Keratinocyte (primary cell): ENCODE data around the gene GAL3ST2. TPM values are rescaled to one million over a fixed set of nuclear protein-coding genes. Genes with fewer than 3 reads are reported as not detected.

Source experiments
- DNase-seq: peaks from one replicate; pipeline ENCODE4 v3.0.0-alpha.2; 2011; ENCODE audit warnings: low read depth, missing footprints, low spot score
- FAIRE-seq: peaks from 2 replicates; lab custom pipeline; 2011; peaks lifted over from hg19 to GRCh38; lab: Jason Lieb, UNC
- H2AFZ ChIP-seq: 2 replicates; pipeline ENCODE4 v1.6.0; 2012; ENCODE audit warnings: low read length, control low read depth, inconsistent platforms; ENCODE audit not compliant: control insufficient read depth
- H3K27ac ChIP-seq: 2 replicates; pipeline ENCODE4 v1.5.1; 2011; ENCODE audit warnings: low read length; ENCODE audit not compliant: control insufficient read depth, insufficient read depth
- H3K27me3 ChIP-seq: 3 replicates; pipeline ENCODE4 v1.6.0; 2011; ENCODE audit warnings: low read length; ENCODE audit not compliant: control insufficient read depth, insufficient read depth; ENCODE audit errors: extremely low read depth
- H3K36me3 ChIP-seq, 2 experiments: 2 replicates in 1 of 2; 3 replicates in 1 of 2; pipeline ENCODE4 v1.5.1; 2011; ENCODE audit warnings: low read length in 2 of 2, mild to moderate bottlenecking in 1 of 2; ENCODE audit not compliant: control insufficient read depth in 2 of 2, insufficient read depth in 2 of 2; ENCODE audit errors: extremely low read depth in 1 of 2
- H3K4me1 ChIP-seq: 3 replicates; pipeline ENCODE4 v1.5.1; 2011; ENCODE audit warnings: low read length; ENCODE audit not compliant: control insufficient read depth, insufficient read depth; ENCODE audit errors: extremely low read depth
- H3K4me2 ChIP-seq: 3 replicates; pipeline ENCODE4 v1.6.0; 2011; ENCODE audit warnings: low read depth, low read length; ENCODE audit not compliant: control insufficient read depth, insufficient read depth; ENCODE audit errors: extremely low read depth
- H3K4me3 ChIP-seq, 3 experiments: fragments of 200-600 bp in 1 of 3; sonication (generic) in 1 of 3; 2 replicates in 2 of 3; 3 replicates in 1 of 3; pipeline ENCODE4 v1.5.1; 2011 to 2016; ENCODE audit warnings: low read length in 3 of 3, mild to moderate bottlenecking in 3 of 3, control low read depth in 2 of 3, inconsistent platforms in 1 of 3, low read depth in 1 of 3, mixed read lengths in 1 of 3, mixed run types in 1 of 3, moderate library complexity in 1 of 3; ENCODE audit not compliant: control insufficient read depth in 2 of 3, insufficient read depth in 2 of 3; ENCODE audit errors: extremely low read depth in 1 of 3
- H3K79me2 ChIP-seq: 2 replicates; pipeline ENCODE4 v1.6.0; 2012; ENCODE audit warnings: low read length; ENCODE audit not compliant: control insufficient read depth, insufficient read depth
- H3K9ac ChIP-seq: 3 replicates; pipeline ENCODE4 v1.6.0; 2011; ENCODE audit warnings: low read length; ENCODE audit not compliant: control insufficient read depth, insufficient read depth; ENCODE audit errors: extremely low read depth
- H3K9me1 ChIP-seq: 3 replicates; pipeline ENCODE4 v1.6.0; 2011; ENCODE audit warnings: low read length; ENCODE audit not compliant: control insufficient read depth, insufficient read depth; ENCODE audit errors: extremely low read depth
- H3K9me3 ChIP-seq: 2 replicates; pipeline ENCODE4 v1.5.1; 2012; ENCODE audit warnings: low read depth, low read length; ENCODE audit not compliant: control insufficient read depth
- H4K20me1 ChIP-seq: 3 replicates; pipeline ENCODE4 v1.6.0; 2011; ENCODE audit warnings: low read length; ENCODE audit not compliant: control insufficient read depth, insufficient read depth; ENCODE audit errors: extremely low read depth
- EZH2 ChIP-seq: IDR thresholded peaks from one replicate; pipeline ENCODE4 v1.6.1; 2012; ENCODE audit warnings: inconsistent platforms, mild to moderate bottlenecking, low read length, moderate library complexity
- dilution Hi-C: fragments of 300-500 bp; cut with MboI; formaldehyde crosslinking; loops from one replicate; pipeline ENCODE4 v1.7.0; 2020; ENCODE audit warnings: low sequenced_read_pairs; ENCODE audit not compliant: extremely low pct_ligation_motif_present
- polyA plus RNA-seq, 5 experiments: library from polyadenylated mRNA; depleted of rRNA in 3 of 5; stranded (reverse) in 3 of 5; stranded (forward) in 1 of 5; unstranded in 1 of 5; fragments of >200 nt; gene quantifications; 1 replicate in 1 of 5; 2 replicates in 3 of 5; 3 replicates in 1 of 5; pipeline versions ENCODE4 v1.2.1 to v1.2.3, GENCODE V29; 2011 to 2012; ENCODE audit warnings: missing spikeins in 2 of 5, low read depth in 1 of 5, low replicate concordance in 1 of 5
- TF ChIP-seq, protein P1 (sequence below), 3 experiments: IDR thresholded peaks in 1 of 3; conservative IDR thresholded peaks in 1 of 3; optimal IDR thresholded peaks in 1 of 3; 2 replicates in 2 of 3; 3 replicates in 1 of 3; pipeline versions ENCODE3 to v1.5.1; 2011; ENCODE audit warnings: low read length in 3 of 3, mild to moderate bottlenecking in 3 of 3, moderate library complexity in 2 of 3, control low read depth in 1 of 3, inconsistent platforms in 1 of 3; ENCODE audit not compliant: insufficient read depth in 2 of 3; ENCODE audit errors: extremely low read depth in 1 of 3

GAL3ST2 gene
- polyA plus RNA-seq, 1 donor (not counting 4 experiments of a cell fraction or from before 2014, with no cell fraction given): not detected

DNA sequence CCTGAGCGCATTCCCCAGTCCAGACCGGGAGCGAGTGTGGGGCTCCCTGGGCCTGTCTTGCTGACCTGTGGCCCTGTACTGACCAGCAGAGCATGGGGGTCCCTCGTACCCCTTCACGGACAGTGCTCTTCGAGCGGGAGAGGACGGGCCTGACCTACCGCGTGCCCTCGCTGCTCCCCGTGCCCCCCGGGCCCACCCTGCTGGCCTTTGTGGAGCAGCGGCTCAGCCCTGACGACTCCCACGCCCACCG, 37.7 kb downstream of the GAL3ST2 start:
- no peak overlapping the region for H3K4me3 ChIP-seq
- no peaks in the 10 kb centered on the region for H3K79me2 ChIP-seq
- H3K36me3 ChIP-seq: no peaks in the 10 kb centered on the region
- H3K27ac ChIP-seq: no peak overlapping the region
- DNase-seq (no peak), FAIRE-seq (no peak)
- H3K4me2 ChIP-seq: no peak overlapping the region
- no peaks in the 10 kb centered on the region for H3K9me1 ChIP-seq
- no peaks in the 10 kb centered on the region for H4K20me1 ChIP-seq
- H3K9me3 ChIP-seq: no peaks in the 10 kb centered on the region
- dilution Hi-C loops: no loop called here
- H3K9ac ChIP-seq: no peak overlapping the region
- H2AFZ ChIP-seq: no peak overlapping the region
- no peaks in the 10 kb centered on the region for H3K4me1 ChIP-seq
- peaks cover 12% of the 10 kb centered on the region for H3K27me3 ChIP-seq
- TF ChIP-seq EZH2: no peak
- TF ChIP-seq, protein P1, sequence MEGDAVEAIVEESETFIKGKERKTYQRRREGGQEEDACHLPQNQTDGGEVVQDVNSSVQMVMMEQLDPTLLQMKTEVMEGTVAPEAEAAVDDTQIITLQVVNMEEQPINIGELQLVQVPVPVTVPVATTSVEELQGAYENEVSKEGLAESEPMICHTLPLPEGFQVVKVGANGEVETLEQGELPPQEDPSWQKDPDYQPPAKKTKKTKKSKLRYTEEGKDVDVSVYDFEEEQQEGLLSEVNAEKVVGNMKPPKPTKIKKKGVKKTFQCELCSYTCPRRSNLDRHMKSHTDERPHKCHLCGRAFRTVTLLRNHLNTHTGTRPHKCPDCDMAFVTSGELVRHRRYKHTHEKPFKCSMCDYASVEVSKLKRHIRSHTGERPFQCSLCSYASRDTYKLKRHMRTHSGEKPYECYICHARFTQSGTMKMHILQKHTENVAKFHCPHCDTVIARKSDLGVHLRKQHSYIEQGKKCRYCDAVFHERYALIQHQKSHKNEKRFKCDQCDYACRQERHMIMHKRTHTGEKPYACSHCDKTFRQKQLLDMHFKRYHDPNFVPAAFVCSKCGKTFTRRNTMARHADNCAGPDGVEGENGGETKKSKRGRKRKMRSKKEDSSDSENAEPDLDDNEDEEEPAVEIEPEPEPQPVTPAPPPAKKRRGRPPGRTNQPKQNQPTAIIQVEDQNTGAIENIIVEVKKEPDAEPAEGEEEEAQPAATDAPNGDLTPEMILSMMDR (optimal IDR thresholded peaks at IDR 0.05 in 1 of 3, IDR thresholded peaks at IDR 0.05 in 1 of 3, conservative IDR thresholded peaks at IDR 0.05 in 1 of 3; ENCODE audit: extremely low read depth in 1 of 3, insufficient read depth in 2 of 3, low read length in 3 of 3): no peak

GRCh38 chr2:241814643-241815476, 38.2 kb downstream of the GAL3ST2 start:
- Histone ChIP-seq H3K36me3 (no peaks in the 10 kb centered on the region), H3K4me1 (no peaks in the 10 kb centered on the region), H3K27me3 (peaks cover 12% of the 10 kb centered on the region), H3K27ac (no peak overlapping the region), H2AFZ (no peak overlapping the region), H3K9ac (no peak overlapping the region), H3K79me2 (no peaks in the 10 kb centered on the region), H3K4me2 (no peak overlapping the region), H3K4me3 (no peak overlapping the region), H3K9me1 (no peaks in the 10 kb centered on the region), H3K9me3 (no peaks in the 10 kb centered on the region), H4K20me1 (no peaks in the 10 kb centered on the region)
- FAIRE-seq: no peak
- no peak for DNase-seq
- dilution Hi-C loops: no loop called here
- no peak for TF ChIP-seq EZH2
- TF ChIP-seq, protein P1 (optimal IDR thresholded peaks at IDR 0.05 in 1 of 3, IDR thresholded peaks at IDR 0.05 in 1 of 3, conservative IDR thresholded peaks at IDR 0.05 in 1 of 3; ENCODE audit: extremely low read depth in 1 of 3, insufficient read depth in 2 of 3, low read length in 3 of 3): no peak
